ENCODE results near the gene CHPF. TPM values are rescaled to one million over a fixed set of nuclear protein-coding genes. Genes with fewer than 3 reads are reported as not detected.

Gene CHPF
- total and polyA plus RNA-seq, 11 donors = 74.1 to 209 (median 138) TPM

DNA sequence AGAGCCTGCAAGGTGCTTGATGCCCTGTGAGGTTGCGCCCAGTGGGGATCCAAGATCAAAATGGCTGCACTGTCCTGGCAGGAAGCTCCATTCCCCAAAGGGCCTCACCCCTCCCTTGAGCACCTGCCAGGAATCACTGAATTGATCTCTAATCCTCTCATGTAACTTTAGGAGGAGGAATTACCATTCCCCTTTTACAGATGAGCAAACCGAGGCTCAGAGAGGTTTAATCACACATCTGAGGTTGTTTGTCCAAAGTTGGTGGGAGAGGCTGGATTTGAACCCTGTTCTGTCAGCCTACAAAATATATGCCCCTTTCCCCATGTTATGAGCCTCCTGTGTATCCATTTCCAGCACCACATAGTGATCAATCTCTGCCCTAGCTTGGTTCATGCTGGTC, 18.8 kb downstream of the CHPF start:
- Histone ChIP-seq H3K36me3 (no peaks in the 10 kb centered on the region), H3K4me1 (peaks cover 0 to 58% (median 25%) of the 10 kb centered on the region in 12 donors), H3K9me3 (no peaks in the 10 kb centered on the region), H3K4me3 (no peak overlapping the region), H3K27me3 (peaks cover 8 to 80% (median 29%) of the 10 kb centered on the region in 9 donors), H3K27ac (no peak overlapping the region)
- ATAC-seq (no peak), DNase-seq (no peak)
- 90 to 100% (median 92%) methylated on average over 2 of the region's 2 CpGs for WGBS, 4 donors
- intact Hi-C loops (cut with DNase I) = loop anchor here in 7 of 10 donors (2.0 to 5.0 kb wide), 4 partner anchors 33 to 120 kb away; no protein-coding TSS in a partner anchor
- TF ChIP-seq CTCF (IDR thresholded peaks at IDR 0.05) (no peak), POLR2A (IDR thresholded peaks at IDR 0.05) (no peak)

GRCh38 chr2:219523031-219523671, 20.5 kb downstream of the CHPF start:
- peaks cover 0 to 56% (median 23%) of the 10 kb centered on the region in 12 donors for H3K4me1 ChIP-seq
- no peak for TF ChIP-seq CTCF (IDR thresholded peaks at IDR 0.05)
- no peak for TF ChIP-seq POLR2A (IDR thresholded peaks at IDR 0.05)
- no peaks in the 10 kb centered on the region for H3K36me3 ChIP-seq
- ATAC-seq (no peak), DNase-seq (no peak)
- peak overlapping the region in 10 of 12 donors; percentile 1 to 41 (median 25) for H3K4me3 ChIP-seq
- no peaks in the 10 kb centered on the region for H3K9me3 ChIP-seq
- WGBS, 4 donors = 34 to 45% (median 38%) methylated on average over 6 to 24 of the region's 24 CpGs
- peaks cover 8 to 78% (median 16%) of the 10 kb centered on the region in 9 donors for H3K27me3 ChIP-seq
- H3K27ac ChIP-seq = peak overlapping the region in 4 of 12 donors; percentile 39 to 80 (median 60)
- intact Hi-C loops (cut with DNase I) = no loop called here

DNA sequence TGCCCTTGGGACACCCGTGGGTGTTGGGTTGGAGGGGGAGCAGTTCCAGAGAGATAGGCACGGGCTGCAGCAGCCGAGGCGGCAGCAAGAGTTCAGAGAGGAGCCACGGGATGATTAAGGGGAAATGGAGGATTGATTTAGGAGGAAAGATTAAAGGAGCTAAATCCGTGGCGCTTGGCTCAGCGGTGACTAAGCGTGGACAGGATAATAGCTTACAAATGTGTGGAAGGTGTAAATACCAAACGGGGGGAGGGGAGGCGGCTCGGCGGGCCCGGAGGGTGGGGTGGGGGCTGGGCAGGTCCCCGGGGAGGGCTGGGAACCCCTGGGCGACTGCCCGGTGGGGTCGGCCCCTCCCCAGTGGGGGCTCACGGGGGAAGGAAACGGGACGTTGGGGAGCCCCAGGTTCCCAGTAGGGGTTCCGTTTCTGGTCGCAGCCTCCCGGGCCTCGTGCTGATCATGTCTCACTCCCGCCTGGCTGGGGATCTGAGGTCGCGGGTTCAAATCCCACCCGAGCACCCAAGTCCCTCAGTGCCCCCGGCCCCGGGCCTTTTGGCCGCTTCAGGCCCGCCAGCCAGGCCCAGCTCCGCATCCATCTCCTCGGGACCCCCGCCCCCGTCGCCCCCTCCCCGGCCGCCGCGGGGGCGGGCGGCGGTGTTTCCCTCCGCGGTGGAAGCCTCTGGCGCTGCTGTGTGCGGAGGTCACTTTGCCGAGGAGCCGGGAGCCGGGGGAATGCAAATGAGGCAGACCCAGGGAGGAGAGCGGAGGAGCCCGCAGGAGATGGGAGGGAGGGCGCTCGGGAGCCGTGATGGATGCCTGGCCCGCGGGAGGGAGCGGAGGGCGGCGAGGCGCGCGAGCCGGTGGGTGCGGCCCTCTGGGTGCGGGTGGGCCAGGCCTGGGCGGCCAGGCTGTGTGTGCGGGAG, 21.2 kb downstream of the CHPF start:
- Histone ChIP-seq H3K4me1 (peaks cover 0 to 55% (median 23%) of the 10 kb centered on the region in 12 donors), H3K36me3 (no peaks in the 10 kb centered on the region), H3K9me3 (no peaks in the 10 kb centered on the region), H3K27me3 (peaks cover 8 to 73% (median 16%) of the 10 kb centered on the region in 9 donors), H3K27ac (peak overlapping the region in 10 of 12 donors; percentile 22 to 80 (median 49)), H3K4me3 (peak overlapping the region in 10 of 12 donors; percentile 1 to 41 (median 25))
- WGBS, 4 donors = 3 to 8% (median 5%) methylated on average over 52 to 70 of the region's 70 CpGs
- ATAC-seq = peak in 1 of 4 donors; percentile 28
- TF ChIP-seq POLR2A (IDR thresholded peaks at IDR 0.05) (no peak), CTCF (IDR thresholded peaks at IDR 0.05) (no peak)
- no peak for DNase-seq
- intact Hi-C loops (cut with DNase I) = no loop called here
